ENCODE measurements around the gene LY6G5C. TPM values are rescaled to one million over a fixed set of nuclear protein-coding genes. Genes with fewer than 3 reads are reported as not detected.
A peak's percentile ranks its signal among the peaks of the same experiment; 100 is the strongest.

LY6G5C gene
- total and polyA plus RNA-seq, 2 of the 13 experiments (the other 11 are each of a cell fraction or from before 2014, with no cell fraction given) = 0.33 to 0.55 TPM

GRCh38 chr6:31717499-31718222 lies 36.8 kb upstream of the LY6G5C start (continued):
- TF ChIP-seq FOXA1 (IDR thresholded peaks at IDR 0.05) = no peak
- TF ChIP-seq FOXA1 (CRISPR knock-in tag; IDR thresholded peaks at IDR 0.05) = no peak
- peak; percentile 95; the same call in 1 of the 2 replicates for TF ChIP-seq THAP9 (CRISPR knock-in tag; IDR thresholded peaks at IDR 0.05; ENCODE audit: borderline replicate concordance)
- TF ChIP-seq TFE3 (CRISPR knock-in tag; IDR thresholded peaks at IDR 0.05) = no peak
- TF ChIP-seq TERF1 (CRISPR knock-in tag; IDR thresholded peaks at IDR 0.05) = no peak
- no peak for TF ChIP-seq POLR2AphosphoS5 (IDR thresholded peaks at IDR 0.05; ENCODE audit: low read depth, low read length)
- TF ChIP-seq ZNF496 (CRISPR knock-in tag; IDR thresholded peaks at IDR 0.05; ENCODE audit: insufficient replicate concordance) = no peak
- TF ChIP-seq STAT6 (CRISPR knock-in tag; IDR thresholded peaks at IDR 0.05; ENCODE audit: borderline replicate concordance) = no peak
- 0 out of 2 replicates have a peak, but pooled peaks have one; percentile 29 for TF ChIP-seq ZBTB34 (CRISPR knock-in tag; IDR thresholded peaks at IDR 0.05)
- no peak for TF ChIP-seq ATF6 (CRISPR knock-in tag; conservative IDR thresholded peaks at IDR 0.05)
- peak; percentile 55; the same call in 1 of the 3 replicates for TF ChIP-seq MXI1 (IDR thresholded peaks at IDR 0.05; ENCODE audit: borderline replicate concordance, low read depth, low read length)
- TF ChIP-seq ZBTB37 (CRISPR knock-in tag; IDR thresholded peaks at IDR 0.05) = no peak
- TF ChIP-seq SOX13 (IDR thresholded peaks at IDR 0.05) = no peak
- no peak for TF ChIP-seq SOX13 (CRISPR knock-in tag; conservative IDR thresholded peaks at IDR 0.05 in 1 of 2, IDR thresholded peaks at IDR 0.05 in 1 of 2)
